Epithelial cell of proximal tubule (primary cell): ENCODE results near the gene CLOCK. TPM values are rescaled to one million over a fixed set of nuclear protein-coding genes. Genes with fewer than 3 reads are reported as not detected.

Experiments
- DNase-seq: peaks from one replicate; pipeline ENCODE4 v3.0.0-alpha.2; 2011; ENCODE audit warnings: low read depth
- H3K4me3 ChIP-seq: 2 replicates; pipeline ENCODE4 v1.5.1; 2011; ENCODE audit warnings: low read depth, mild to moderate bottlenecking, low read length
- CTCF ChIP-seq: conservative IDR thresholded peaks from 2 replicates; pipeline ENCODE4 v1.5.1; 2012; ENCODE audit warnings: low read depth, mild to moderate bottlenecking, low read length
- total RNA-seq: library from RNA; depleted of rRNA; stranded (reverse); fragments of >200 nt; gene quantifications from 2 replicates; pipeline ENCODE4 v1.2.3, GENCODE V29; 2015

CLOCK gene
- total RNA-seq, 1 donor from 2014 or later, result 9.2 TPM

- no peak overlapping the region for H3K4me3 ChIP-seq
- no peak for DNase-seq
- no peak for TF ChIP-seq CTCF
Measured at GRCh38 chr4:55488716-55489115, 58.0 kb downstream of the CLOCK start.

- H3K4me3 ChIP-seq, result no peak overlapping the region
- DNase-seq, result no peak
Measured at GRCh38 chr4:55485821-55486220, 60.9 kb downstream of the CLOCK start.

GRCh38 chr4:55483315-55483714, 63.4 kb downstream of the CLOCK start:
- no peak for DNase-seq
- H3K4me3 ChIP-seq, result no peak overlapping the region
- no peak for TF ChIP-seq CTCF

More at GRCh38 chr4:55485821-55486220, 60.9 kb downstream of the CLOCK start:
- no peak for TF ChIP-seq CTCF

- TF ChIP-seq CTCF, result no peak
- H3K4me3 ChIP-seq, result no peak overlapping the region
- DNase-seq, result peak; percentile 26
Measured at GRCh38 chr4:55475394-55476243, 71.1 kb downstream of the CLOCK start.

- no peak overlapping the region for H3K4me3 ChIP-seq
- no peak for TF ChIP-seq CTCF
- no peak for DNase-seq
Measured at GRCh38 chr4:55469979-55470378, 76.7 kb downstream of the CLOCK start.

- peak; percentile 16 for DNase-seq
- no peak overlapping the region for H3K4me3 ChIP-seq
- TF ChIP-seq CTCF, result no peak
Measured at GRCh38 chr4:55468724-55469123, 78.0 kb downstream of the CLOCK start.

- no peak overlapping the region for H3K4me3 ChIP-seq
- DNase-seq, result no peak
- no peak for TF ChIP-seq CTCF
Measured at GRCh38 chr4:55466001-55466400, 80.7 kb downstream of the CLOCK start.
